ENCODE results near the gene KAZN.

KAZN gene

GRCh38 chr1:14944471-14944985 is 346.0 kb downstream of the KAZN start:
- no peak for DNase-seq

- no peak for DNase-seq
Observed at GRCh38 chr1:14945132-14946010, 346.9 kb downstream of the KAZN start.

- no peak for DNase-seq
Observed at GRCh38 chr1:14946011-14946359, 347.5 kb downstream of the KAZN start.

- DNase-seq: no peak
Observed at GRCh38 chr1:14946684-14947238, 348.3 kb downstream of the KAZN start.

- DNase-seq: no peak
Observed at GRCh38 chr1:14947421-14947820, 348.9 kb downstream of the KAZN start.

- no peak for DNase-seq
Observed at GRCh38 chr1:14948112-14948652, 349.7 kb downstream of the KAZN start.

GRCh38 chr1:14949270-14949835 is 350.9 kb downstream of the KAZN start:
- no peak for DNase-seq

- no peak for DNase-seq
Observed at GRCh38 chr1:14949836-14950713, 351.6 kb downstream of the KAZN start.

GRCh38 chr1:14951766-14952165 is 353.3 kb downstream of the KAZN start:
- DNase-seq: no peak

- DNase-seq: no peak
Observed at GRCh38 chr1:14952626-14953314, 354.3 kb downstream of the KAZN start.

- DNase-seq: no peak
Observed at GRCh38 chr1:14954210-14954609, 355.7 kb downstream of the KAZN start.

GRCh38 chr1:14954930-14955329 is 356.4 kb downstream of the KAZN start:
- no peak for DNase-seq

- no peak for DNase-seq
Observed at GRCh38 chr1:14955402-14955801, 356.9 kb downstream of the KAZN start.

GRCh38 chr1:14955976-14956375 is 357.5 kb downstream of the KAZN start:
- DNase-seq: no peak

- DNase-seq: no peak
Observed at GRCh38 chr1:14956579-14957195, 358.2 kb downstream of the KAZN start.

- DNase-seq: no peak
Observed at GRCh38 chr1:14957375-14958098, 359.1 kb downstream of the KAZN start.

GRCh38 chr1:14958249-14959058 is 360.0 kb downstream of the KAZN start:
- DNase-seq: no peak

- no peak for DNase-seq
Observed at GRCh38 chr1:14959059-14959694, 360.7 kb downstream of the KAZN start.

- DNase-seq: no peak
Observed at GRCh38 chr1:14961661-14962267, 363.3 kb downstream of the KAZN start.

Measured in stimulated activated CD4-positive, alpha-beta T cell treated with anti-CD3 and anti-CD28 coated beads, Interleukin-4, amount 100 ng/mL, for 4 hours (primary cell).